H1 (cell line): ENCODE measurements around the gene CLMP. TPM values are rescaled to one million over a fixed set of nuclear protein-coding genes. Genes with fewer than 3 reads are reported as not detected.

Experiments used
- CEBPB ChIP-seq: IDR thresholded peaks from 2 replicates; pipeline ENCODE4 v1.6.1; 2012; ENCODE audit warnings: low read depth, low read length
- CTCF ChIP-seq, 3 experiments: IDR thresholded peaks; 1 replicate in 2 of 3; 2 replicates in 1 of 3; pipeline versions ENCODE4 v1.5.1 to v1.6.1; 2011; ENCODE audit warnings: low read length in 3 of 3, mild to moderate bottlenecking in 3 of 3, inconsistent platforms in 2 of 3, low read depth in 1 of 3, moderate library complexity in 1 of 3; ENCODE audit not compliant: insufficient read depth in 1 of 3; ENCODE audit errors: control extremely low read depth in 1 of 3
- E2F6 ChIP-seq: IDR thresholded peaks from 2 replicates; pipeline ENCODE4 v1.6.1; 2012; ENCODE audit warnings: inconsistent platforms
- EZH2 ChIP-seq: fragments of 200-600 bp; sonication (generic); IDR thresholded peaks from 2 replicates; pipeline ENCODE4 v1.7.1; 2012; ENCODE audit warnings: low read depth, mild to moderate bottlenecking, moderate library complexity, low read length, inconsistent platforms; ENCODE audit not compliant: severe bottlenecking
- FOSL1 ChIP-seq: IDR thresholded peaks from 2 replicates; pipeline ENCODE4 v1.6.1; 2011; ENCODE audit warnings: mild to moderate bottlenecking, low read depth, low read length, moderate library complexity; ENCODE audit not compliant: insufficient read depth
- SP1 ChIP-seq: IDR thresholded peaks from 2 replicates; pipeline ENCODE4 v1.6.1; 2011; ENCODE audit warnings: low read depth, low read length
- TAF7 ChIP-seq: optimal IDR thresholded peaks from 2 replicates; pipeline ENCODE3; 2011; ENCODE audit warnings: low read depth, mild to moderate bottlenecking, inconsistent platforms, low read length, moderate library complexity, borderline replicate concordance
- TBP ChIP-seq: IDR thresholded peaks from 2 replicates; pipeline ENCODE4 v1.6.1; 2011; ENCODE audit warnings: low read depth, low read length, improper control_type of control experiment
- USF2 ChIP-seq: IDR thresholded peaks from 2 replicates; pipeline ENCODE4 v1.6.1; 2011; ENCODE audit warnings: low read length, improper control_type of control experiment
- polyA plus RNA-seq, 7 experiments: library from polyadenylated mRNA; depleted of rRNA in 3 of 7; stranded (reverse) in 5 of 7; unstranded in 2 of 7; fragments of >200 nt in 5 of 7; fragments of 200-250 nt in 2 of 7; gene quantifications; 1 replicate in 5 of 7; 2 replicates in 1 of 7; 4 replicates in 1 of 7; pipeline versions ENCODE4 v1.2.1 to v1.2.3, GENCODE V29; 2011 to 2013; ENCODE audit warnings: missing spikeins in 2 of 7, mixed read lengths in 2 of 7
- total RNA-seq: library from RNA; stranded (reverse); fragmentation: NEBNext Ultra II Directional; extraction: Animal tissue kit (Norgen Biotek cat#: 25700); gene quantifications from 2 replicates; pipeline ENCODE4 v1.2.1, GENCODE V29; 2021

CLMP gene
- total and polyA plus RNA-seq, 2 of the 8 experiments (the other 6 are each of a cell fraction or from before 2014, with no cell fraction given), result 9.9 to 24.1 TPM

GRCh38 chr11:123061403-123062157 lies 133.5 kb downstream of the CLMP start, which contains the start of gene HSPA8 (continued):
- TF ChIP-seq USF2, result no peak
- no peak for TF ChIP-seq FOSL1
- TF ChIP-seq CTCF (IDR thresholded peaks at IDR 0.05; ENCODE audit: control extremely low read depth in 1 of 3, insufficient read depth in 1 of 3, low read depth in 1 of 3, low read length in 3 of 3), result no peak
- TF ChIP-seq TAF7, result peak; percentile 2
- no peak for TF ChIP-seq CEBPB
- peak; percentile 96; the same call in 1 of the 2 replicates for TF ChIP-seq TBP
- TF ChIP-seq E2F6, result no peak
- no peak for TF ChIP-seq EZH2
- no peak for TF ChIP-seq SP1
